WTC11 (cell line): ENCODE measurements around the gene STRN3. TPM values are rescaled to one million over a fixed set of nuclear protein-coding genes. Genes with fewer than 3 reads are reported as not detected.

Source experiments
- ATF1 ChIP-seq: sonication (generic); formaldehyde crosslinking; IDR thresholded peaks from 2 replicates; pipeline ENCODE4 v1.8.1; 2023; ENCODE audit warnings: mild to moderate bottlenecking, moderate library complexity, missing genetic modification reagents
- ESRRA ChIP-seq: sonication (generic); formaldehyde crosslinking; IDR thresholded peaks from 2 replicates; pipeline ENCODE4 v1.8.1; 2022; ENCODE audit warnings: mild to moderate bottlenecking, missing genetic modification reagents, borderline replicate concordance
- FOXK1 ChIP-seq: sonication (generic); formaldehyde crosslinking; IDR thresholded peaks from 2 replicates; pipeline ENCODE4 v1.8.0; 2022; ENCODE audit warnings: mild to moderate bottlenecking, moderate library complexity, missing genetic modification reagents
- FOXP1 ChIP-seq: sonication (generic); formaldehyde crosslinking; IDR thresholded peaks from 2 replicates; pipeline ENCODE4 v1.8.0; 2022; ENCODE audit warnings: missing genetic modification reagents, mild to moderate bottlenecking, moderate library complexity, borderline replicate concordance
- GRHL2 ChIP-seq: fragments of 250-450 bp; sonication (Bioruptor Pico); IDR thresholded peaks from 2 replicates; pipeline ENCODE4 v1.8.0; 2022; ENCODE audit warnings: mild to moderate bottlenecking, moderate library complexity; ENCODE audit not compliant: insufficient replicate concordance, severe bottlenecking
- HMGXB4 ChIP-seq: sonication (generic); formaldehyde crosslinking; IDR thresholded peaks from 2 replicates; pipeline ENCODE4 v1.8.1; 2023; ENCODE audit warnings: mild to moderate bottlenecking, moderate library complexity, missing genetic modification reagents
- JAZF1 ChIP-seq: fragments of 250-450 bp; sonication (Bioruptor Pico); IDR thresholded peaks from 2 replicates; pipeline ENCODE4 v1.9.0; 2021; ENCODE audit warnings: moderate library complexity, mild to moderate bottlenecking, inconsistent platforms
- JUN ChIP-seq: sonication (generic); formaldehyde crosslinking; IDR thresholded peaks from 2 replicates; pipeline ENCODE4 v1.8.0; 2023; ENCODE audit warnings: mild to moderate bottlenecking, missing genetic modification reagents
- KAT7 ChIP-seq: sonication (generic); formaldehyde crosslinking; IDR thresholded peaks from 2 replicates; pipeline ENCODE4 v1.8.1; 2023; ENCODE audit warnings: missing genetic modification reagents, mild to moderate bottlenecking, borderline replicate concordance
- MXD4 ChIP-seq: fragments of 250-450 bp; sonication (Bioruptor Pico); IDR thresholded peaks from 2 replicates; pipeline ENCODE4 v1.8.0; 2021; ENCODE audit warnings: mild to moderate bottlenecking, moderate library complexity, borderline replicate concordance
- MYBL2 ChIP-seq: sonication (generic); formaldehyde crosslinking; IDR thresholded peaks from 2 replicates; pipeline ENCODE4 v1.8.1; 2023; ENCODE audit warnings: mild to moderate bottlenecking, moderate library complexity, missing genetic modification reagents
- NFATC4 ChIP-seq: fragments of 250-450 bp; sonication (Bioruptor Pico); IDR thresholded peaks from 2 replicates; pipeline ENCODE4 v1.9.0; 2021; ENCODE audit warnings: mild to moderate bottlenecking
- PRDM15 ChIP-seq: sonication (generic); formaldehyde crosslinking; IDR thresholded peaks from 2 replicates; pipeline ENCODE4 v1.8.0; 2022; ENCODE audit warnings: missing genetic modification reagents
- PRRX2 ChIP-seq: fragments of 250-450 bp; sonication (Bioruptor Pico); IDR thresholded peaks from 2 replicates; pipeline ENCODE4 v1.8.0; 2021; ENCODE audit warnings: mild to moderate bottlenecking
- RELA ChIP-seq: sonication (generic); formaldehyde crosslinking; IDR thresholded peaks from 2 replicates; pipeline ENCODE4 v1.8.1; 2022; ENCODE audit warnings: missing genetic modification reagents, mild to moderate bottlenecking, borderline replicate concordance
- RORB ChIP-seq: fragments of 250-450 bp; sonication (Bioruptor Pico); IDR thresholded peaks from 2 replicates; pipeline ENCODE4 v1.9.0; 2021; ENCODE audit warnings: mild to moderate bottlenecking
- SOX15 ChIP-seq: fragments of 250-450 bp; sonication (Bioruptor Pico); IDR thresholded peaks from 2 replicates; pipeline ENCODE4 v1.9.0; 2021; ENCODE audit warnings: mild to moderate bottlenecking
- USF1 ChIP-seq: sonication (generic); formaldehyde crosslinking; IDR thresholded peaks from 2 replicates; pipeline ENCODE4 v1.8.0; 2022; ENCODE audit warnings: mild to moderate bottlenecking, missing genetic modification reagents
- ZBTB43 ChIP-seq: sonication (generic); formaldehyde crosslinking; IDR thresholded peaks from 2 replicates; pipeline ENCODE4 v1.8.1; 2023; ENCODE audit warnings: mild to moderate bottlenecking, missing genetic modification reagents
- ZMAT4 ChIP-seq: fragments of 250-450 bp; sonication (Bioruptor Pico); IDR thresholded peaks from 2 replicates; pipeline ENCODE4 v1.9.0; 2021; ENCODE audit warnings: mild to moderate bottlenecking
- ZNF138 ChIP-seq: sonication (generic); formaldehyde crosslinking; conservative IDR thresholded peaks from 2 replicates; pipeline ENCODE4 v1.8.1; 2022; ENCODE audit warnings: mild to moderate bottlenecking, moderate library complexity, missing genetic modification reagents
- ZNF219 ChIP-seq: sonication (generic); formaldehyde crosslinking; IDR thresholded peaks from 2 replicates; pipeline ENCODE4 v1.8.0; 2023; ENCODE audit warnings: missing genetic modification reagents, mild to moderate bottlenecking, borderline replicate concordance
- ZNF396 ChIP-seq: fragments of 250-450 bp; sonication (Bioruptor Pico); IDR thresholded peaks from 2 replicates; pipeline ENCODE4 v1.8.0; 2021; ENCODE audit warnings: mild to moderate bottlenecking, moderate library complexity, borderline replicate concordance
- ZNF512 ChIP-seq: sonication (generic); formaldehyde crosslinking; IDR thresholded peaks from 2 replicates; pipeline ENCODE4 v1.8.1; 2022; ENCODE audit warnings: missing genetic modification reagents, borderline replicate concordance
- ZNF671 ChIP-seq: fragments of 250-450 bp; sonication (Bioruptor Pico); IDR thresholded peaks from 2 replicates; pipeline ENCODE4 v1.8.0; 2021; ENCODE audit warnings: mild to moderate bottlenecking
- total RNA-seq: library from RNA; stranded (reverse); gene quantifications from 3 replicates; pipeline ENCODE4 v1.2.3, GENCODE V29; 2021
- TF ChIP-seq, protein P1 (sequence below): sonication (generic); formaldehyde crosslinking; IDR thresholded peaks from 2 replicates; pipeline ENCODE4 v1.8.1; 2022; ENCODE audit warnings: mild to moderate bottlenecking, missing genetic modification reagents, moderate library complexity, borderline replicate concordance
- TF ChIP-seq, protein P2 (sequence below): fragments of 250-450 bp; sonication (Bioruptor Pico); conservative IDR thresholded peaks from 2 replicates; pipeline ENCODE4 v1.9.0; 2021; ENCODE audit warnings: mild to moderate bottlenecking

Gene STRN3
- total RNA-seq, 1 experiment from 2014 or later, result 37.1 TPM

DNA sequence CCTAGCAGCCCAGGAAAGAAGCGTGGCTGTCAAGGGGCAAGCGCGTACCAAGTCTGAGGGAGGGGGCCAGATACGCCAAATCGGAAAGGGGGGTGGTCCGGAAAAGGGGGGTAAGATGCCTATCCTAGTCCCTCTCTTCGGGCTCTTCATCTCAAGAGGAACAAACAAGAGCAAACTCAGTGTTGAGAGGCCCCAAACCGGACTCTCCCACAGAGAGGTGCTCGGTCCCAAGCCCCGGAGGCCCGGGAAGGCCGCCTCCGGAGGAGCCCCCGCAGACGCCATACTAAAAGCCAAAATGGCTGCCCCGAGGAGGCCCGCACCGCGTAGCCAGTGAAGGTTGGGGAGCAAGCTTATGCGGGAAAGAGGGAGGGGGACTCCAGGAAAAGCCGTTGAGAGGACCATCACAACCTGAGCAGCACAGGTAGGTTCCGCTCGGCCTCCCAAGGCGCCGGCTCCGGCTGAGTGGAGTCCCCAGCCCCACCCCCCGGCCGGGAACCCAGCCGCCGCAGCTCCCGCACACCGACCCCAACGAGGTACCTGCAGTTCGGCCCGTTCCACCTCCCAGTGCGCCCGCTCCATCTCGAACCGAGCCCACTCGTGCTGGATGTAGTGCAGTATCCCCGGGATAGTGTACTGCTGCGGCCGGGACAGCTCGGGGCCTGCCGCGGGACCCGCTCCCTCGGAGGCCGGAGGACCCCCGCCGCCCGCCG is 657 bp downstream of the STRN3 start, which contains the start of gene AP4S1 (continued):
- TF ChIP-seq HMGXB4 (CRISPR knock-in tag) (no peak), ESRRA (CRISPR knock-in tag) (no peak), ATF1 (CRISPR knock-in tag) (0 out of 2 replicates have a peak, but pooled peaks have one; percentile 55), RORB (CRISPR knock-in tag) (no peak), ZBTB43 (CRISPR knock-in tag) (no peak), ZNF396 (CRISPR knock-in tag) (no peak), JAZF1 (no peak), PRDM15 (CRISPR knock-in tag) (no peak; the same call in 1 of the 2 replicates), ZNF512 (CRISPR knock-in tag) (no peak), USF1 (CRISPR knock-in tag) (no peak), JUN (peak; percentile 15; the same call in 1 of the 2 replicates), PRRX2 (CRISPR knock-in tag) (no peak), RELA (no peak), SOX15 (no peak), FOXP1 (CRISPR knock-in tag) (no peak), KAT7 (CRISPR knock-in tag) (0 out of 2 replicates have a peak, but pooled peaks have one; percentile 69), MXD4 (CRISPR knock-in tag) (no peak), GRHL2 (CRISPR knock-in tag) (no peak), ZMAT4 (CRISPR knock-in tag) (no peak), MYBL2 (CRISPR knock-in tag) (no peak), FOXK1 (CRISPR knock-in tag) (no peak), ZNF138 (CRISPR knock-in tag) (no peak), ZNF219 (CRISPR knock-in tag) (peak; percentile 36; the same call in 1 of the 2 replicates), NFATC4 (CRISPR knock-in tag) (no peak), ZNF671 (CRISPR knock-in tag) (no peak)
- TF ChIP-seq, protein P1, sequence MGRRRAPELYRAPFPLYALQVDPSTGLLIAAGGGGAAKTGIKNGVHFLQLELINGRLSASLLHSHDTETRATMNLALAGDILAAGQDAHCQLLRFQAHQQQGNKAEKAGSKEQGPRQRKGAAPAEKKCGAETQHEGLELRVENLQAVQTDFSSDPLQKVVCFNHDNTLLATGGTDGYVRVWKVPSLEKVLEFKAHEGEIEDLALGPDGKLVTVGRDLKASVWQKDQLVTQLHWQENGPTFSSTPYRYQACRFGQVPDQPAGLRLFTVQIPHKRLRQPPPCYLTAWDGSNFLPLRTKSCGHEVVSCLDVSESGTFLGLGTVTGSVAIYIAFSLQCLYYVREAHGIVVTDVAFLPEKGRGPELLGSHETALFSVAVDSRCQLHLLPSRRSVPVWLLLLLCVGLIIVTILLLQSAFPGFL (CRISPR knock-in tag), result no peak
- TF ChIP-seq, protein P2, sequence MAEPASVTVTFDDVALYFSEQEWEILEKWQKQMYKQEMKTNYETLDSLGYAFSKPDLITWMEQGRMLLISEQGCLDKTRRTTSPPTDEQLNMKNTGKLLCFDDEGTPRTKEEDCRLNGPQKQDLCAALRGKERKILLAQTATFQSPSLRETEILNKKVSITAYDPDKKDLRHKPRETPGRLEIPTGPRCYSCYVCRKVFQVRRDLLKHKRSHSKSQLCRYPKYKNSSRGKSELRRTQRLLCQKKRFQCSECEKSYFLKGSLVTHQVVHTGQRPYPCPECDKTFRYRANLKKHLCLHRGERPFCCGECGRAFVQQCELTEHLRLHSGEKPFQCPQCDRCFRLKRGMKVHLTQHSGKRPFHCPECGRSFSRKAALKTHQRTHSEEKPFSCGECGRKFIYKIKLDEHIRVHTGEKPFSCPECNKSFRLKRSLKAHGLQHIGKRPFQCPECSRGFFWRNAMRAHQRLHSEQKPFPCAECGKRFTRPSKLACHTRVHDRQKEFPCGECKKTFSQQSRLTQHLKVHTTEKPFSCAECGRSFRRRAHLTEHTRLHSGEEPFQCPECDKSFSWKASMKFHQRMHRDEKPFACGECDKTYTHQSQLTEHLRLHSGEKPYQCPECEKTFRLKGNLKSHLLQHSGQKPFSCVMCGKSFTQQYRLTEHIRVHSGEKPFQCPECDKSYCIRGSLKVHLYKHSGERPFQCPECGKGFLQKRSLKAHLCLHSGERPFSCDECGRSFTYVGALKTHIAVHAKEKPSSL, result no peak
